Ramos (cell line): ENCODE data around the gene CCDC33.

Source experiments
- in situ Hi-C: fragments of 300-500 bp; cut with MboI; formaldehyde crosslinking; loops from one replicate; pipeline ENCODE4 v1.14.3; 2022; ENCODE audit warnings: low sequenced_read_pairs; ENCODE audit not compliant: unreplicated experiment

The CCDC33 gene

GRCh38 chr15:74253211-74253921, 17.2 kb downstream of the CCDC33 start:
- in situ Hi-C loops: no loop called here

GRCh38 chr15:74257105-74257504, 21.0 kb downstream of the CCDC33 start:
- in situ Hi-C loops: no loop called here

- in situ Hi-C loops: no loop called here
Measured at GRCh38 chr15:74257623-74258022, 21.5 kb downstream of the CCDC33 start.

- in situ Hi-C loops: no loop called here
Measured at GRCh38 chr15:74258456-74259291, 22.5 kb downstream of the CCDC33 start.

DNA sequence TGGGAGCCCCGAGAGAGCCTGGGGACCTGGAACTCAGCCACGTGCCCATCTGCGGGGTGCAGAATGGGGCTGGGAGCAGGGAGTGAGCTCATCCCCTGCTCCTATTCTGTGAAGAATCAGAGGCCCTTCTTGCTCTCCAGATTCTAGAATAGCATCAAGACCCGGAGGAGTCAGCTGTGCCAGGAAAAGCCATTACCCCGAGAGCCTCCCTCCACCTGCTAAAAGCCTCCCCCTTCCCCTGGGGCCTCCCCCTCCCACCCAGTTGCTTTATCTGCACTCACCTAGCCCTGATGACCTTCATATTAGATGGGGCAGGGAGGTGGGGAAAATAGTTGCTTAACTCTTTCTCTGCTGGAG, 23.1 kb downstream of the CCDC33 start:
- in situ Hi-C loops: no loop called here

DNA sequence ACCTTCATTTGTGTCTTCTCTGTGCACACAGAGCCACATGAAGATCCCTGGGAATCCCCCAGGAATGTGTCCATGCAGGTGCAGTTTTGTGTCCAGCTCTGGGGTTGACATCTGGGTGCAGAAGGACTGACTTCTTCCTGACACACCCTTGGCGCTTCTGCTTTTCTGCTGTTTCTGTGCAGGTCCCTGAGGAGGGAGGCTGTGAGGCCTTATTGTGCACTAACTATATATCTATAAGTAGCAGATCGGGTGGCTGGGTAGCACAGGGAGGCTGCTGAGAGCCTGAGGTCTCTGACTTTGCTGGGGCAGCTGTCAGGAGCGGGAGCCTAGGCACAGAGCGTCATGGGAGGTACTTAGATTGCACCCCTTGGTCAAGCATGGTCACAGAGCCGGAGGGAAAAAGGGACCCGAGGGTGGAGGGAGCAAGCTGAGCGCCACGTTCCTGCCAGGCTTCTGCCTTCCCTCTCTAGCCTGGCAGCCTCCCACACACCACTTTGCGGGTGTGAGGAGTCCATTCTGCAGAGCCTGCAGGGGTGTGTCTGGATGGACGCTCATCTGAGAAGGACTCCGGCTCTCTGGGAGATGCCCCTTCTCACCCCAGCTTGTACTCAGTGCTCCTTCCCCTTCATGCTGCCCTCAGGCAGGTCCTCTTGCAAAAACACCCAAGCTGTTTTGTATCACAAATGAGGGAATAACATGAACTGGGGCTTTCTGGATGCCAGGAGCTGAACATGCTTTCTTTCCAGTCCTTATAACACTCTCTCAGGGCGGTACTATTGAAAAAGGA, 23.9 kb downstream of the CCDC33 start:
- in situ Hi-C loops: no loop called here

- in situ Hi-C loops: no loop called here
Measured at GRCh38 chr15:74261041-74261440, 24.9 kb downstream of the CCDC33 start.

DNA sequence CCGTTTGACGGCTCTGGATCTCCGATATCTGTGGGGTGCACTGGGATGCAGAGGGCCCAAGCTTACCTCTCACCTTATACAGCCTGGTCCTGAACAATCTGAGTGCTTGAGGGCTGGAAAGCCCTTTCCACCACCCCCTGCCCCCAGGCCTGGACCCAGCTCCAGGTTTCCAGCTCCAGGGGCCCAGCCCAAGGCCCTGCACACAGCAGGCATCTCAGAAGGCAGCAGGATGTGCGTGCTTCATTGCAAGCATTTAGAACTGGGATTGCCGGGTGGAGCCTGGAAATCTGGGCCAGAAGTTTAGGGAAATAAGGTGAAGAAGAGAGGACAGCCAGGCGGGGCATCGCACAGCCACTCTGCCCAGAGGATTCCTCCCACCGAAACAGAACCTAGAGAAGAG, 25.6 kb downstream of the CCDC33 start:
- in situ Hi-C loops: no loop called here

DNA sequence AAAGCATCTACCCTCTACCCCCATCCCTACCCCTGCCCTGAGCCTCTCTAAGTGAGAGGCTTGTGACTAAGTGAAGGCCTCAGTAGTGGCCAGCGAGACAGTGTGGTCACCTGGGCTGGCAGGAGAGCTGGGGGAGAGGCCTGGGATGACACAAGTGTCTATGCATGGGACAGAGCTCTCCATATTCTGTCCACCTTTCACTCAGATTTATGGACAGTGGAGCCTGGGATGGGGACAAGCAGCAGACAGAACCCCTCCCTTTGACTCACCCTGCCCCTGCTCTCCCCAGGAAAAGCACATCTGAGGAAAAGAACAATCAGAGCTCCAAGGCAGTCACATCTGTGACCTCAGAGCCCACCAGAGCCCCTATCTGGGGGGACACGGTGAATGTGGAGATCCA, 26.0 kb downstream of the CCDC33 start:
- in situ Hi-C loops: no loop called here

DNA sequence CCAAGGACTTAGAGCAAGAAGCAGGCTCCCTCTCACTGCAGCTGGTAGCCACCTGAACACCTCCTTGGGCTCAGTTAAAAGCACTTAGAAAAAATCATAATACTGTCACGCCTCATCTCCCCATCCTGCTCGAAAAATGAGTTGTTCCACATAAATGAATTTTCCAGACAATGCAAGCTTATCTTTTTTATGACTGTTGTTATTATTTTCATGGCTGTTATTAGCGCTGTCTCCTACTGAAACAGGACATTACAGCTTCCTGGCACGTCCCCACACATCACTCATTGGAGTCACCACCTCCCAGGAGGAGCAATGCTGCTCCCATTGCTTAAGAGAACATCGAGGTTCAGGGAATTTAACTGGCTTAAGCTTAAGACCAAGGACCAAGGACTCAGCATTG, 26.5 kb downstream of the CCDC33 start:
- in situ Hi-C loops: no loop called here

GRCh38 chr15:74263466-74263865, 27.3 kb downstream of the CCDC33 start:
- in situ Hi-C loops: no loop called here

GRCh38 chr15:74264081-74264501, 28.0 kb downstream of the CCDC33 start:
- in situ Hi-C loops: no loop called here

DNA sequence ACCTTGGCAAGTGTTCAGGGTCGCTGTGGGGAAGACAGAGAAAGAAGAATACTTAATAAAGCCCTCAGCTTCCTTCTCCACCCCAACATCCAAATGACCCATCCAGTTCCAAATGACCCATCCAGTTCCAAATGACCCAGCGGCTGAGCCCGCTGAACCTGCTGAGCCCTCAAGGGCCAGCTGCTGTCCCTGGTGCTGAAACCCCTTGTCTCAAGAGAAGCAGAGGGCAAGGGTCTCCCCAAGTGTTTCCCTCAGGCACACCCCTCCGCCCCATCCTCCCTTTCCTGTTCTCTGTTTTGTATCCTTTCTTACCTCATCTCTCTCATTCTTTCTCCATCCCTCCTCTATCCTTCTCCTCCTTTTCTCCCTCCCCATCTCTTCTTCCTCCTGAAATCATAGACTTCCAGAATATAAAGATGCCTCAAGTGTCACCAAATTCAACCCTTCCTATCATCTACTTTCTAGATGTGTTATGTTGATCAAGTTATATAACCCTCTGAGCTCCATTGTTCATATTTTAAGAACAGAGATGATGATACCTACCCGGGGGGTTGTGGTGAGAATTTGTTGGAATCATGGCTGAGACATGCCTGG, 29.0 kb downstream of the CCDC33 start:
- in situ Hi-C loops: no loop called here

DNA sequence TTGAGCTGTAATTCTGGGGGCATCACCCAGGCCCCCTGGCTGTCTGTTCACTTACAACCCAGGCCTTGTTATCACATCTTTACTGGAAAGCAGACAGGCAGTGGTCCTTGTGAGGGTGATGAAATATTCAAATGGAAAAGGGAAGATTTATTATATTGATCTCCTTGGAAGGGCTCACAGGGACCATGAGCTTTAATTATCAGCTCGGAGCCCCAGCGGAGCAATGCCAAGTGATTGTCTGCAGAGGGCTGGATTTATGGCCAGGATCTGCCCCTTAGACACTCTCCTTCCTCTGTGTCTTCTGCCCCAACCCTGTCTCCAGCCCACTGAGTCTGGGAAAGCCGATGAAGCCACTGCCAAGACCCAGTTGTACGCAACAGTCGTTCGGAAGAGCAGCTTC, 31.9 kb downstream of the CCDC33 start:
- in situ Hi-C loops: no loop called here

GRCh38 chr15:74269362-74270035, 33.4 kb downstream of the CCDC33 start:
- in situ Hi-C loops: no loop called here

DNA sequence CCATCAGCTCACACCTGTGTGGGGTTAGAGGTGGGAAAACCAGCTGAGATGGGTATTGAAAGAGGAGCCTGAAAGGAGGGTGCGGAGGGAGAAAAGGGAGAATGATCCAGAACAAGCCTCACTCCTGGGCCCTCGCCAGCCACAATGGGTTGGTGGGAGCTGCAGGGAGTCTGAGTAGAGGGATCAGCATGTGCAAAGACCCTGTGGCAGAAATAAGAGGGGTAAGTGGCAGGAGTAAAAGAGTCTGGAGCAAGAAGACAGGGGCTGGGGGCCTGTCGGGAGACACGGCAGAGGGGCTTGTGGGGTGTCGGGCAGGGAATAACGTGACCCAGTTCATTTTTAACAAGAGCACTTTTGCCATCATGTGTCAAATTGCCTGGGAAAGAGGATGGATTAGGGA, 34.0 kb downstream of the CCDC33 start:
- in situ Hi-C loops: no loop called here

DNA sequence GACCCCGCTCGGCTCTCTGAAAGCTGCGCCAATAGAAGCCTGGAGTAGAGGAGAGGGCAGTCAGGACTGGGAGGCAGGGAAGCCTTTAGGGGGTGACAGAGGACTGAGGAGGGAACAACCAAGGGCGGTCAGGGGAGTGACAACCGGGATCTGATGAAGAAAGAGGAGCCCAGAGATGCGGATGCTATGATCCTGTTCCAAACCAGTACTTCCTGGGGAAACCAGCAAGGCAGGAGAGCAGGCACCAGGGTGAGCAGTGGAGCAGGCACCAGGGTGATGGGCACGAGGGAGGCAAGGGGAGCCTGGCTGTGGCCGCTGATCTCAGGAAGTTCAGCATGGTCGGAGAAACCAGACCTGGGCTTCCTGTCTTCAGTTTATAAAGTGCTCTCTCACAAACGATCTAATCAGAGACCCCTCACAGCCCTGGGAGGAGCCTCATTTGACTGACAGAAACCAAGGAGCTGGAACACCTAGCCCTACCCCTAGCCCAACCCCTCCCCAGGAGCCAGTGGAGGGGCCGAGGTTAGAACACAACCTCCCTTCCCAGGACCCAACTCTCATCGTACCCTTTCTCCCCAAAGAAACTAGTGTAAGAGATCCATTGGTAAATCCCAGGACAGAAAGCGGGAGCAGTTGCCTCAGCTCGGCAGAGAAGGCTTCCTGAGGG, 34.9 kb downstream of the CCDC33 start:
- in situ Hi-C loops: no loop called here

GRCh38 chr15:74272812-74273211, 36.7 kb downstream of the CCDC33 start:
- in situ Hi-C loops: no loop called here

GRCh38 chr15:74274470-74275038, 38.4 kb downstream of the CCDC33 start:
- in situ Hi-C loops: no loop called here
